ENCODE results near the gene FGF14. TPM values are rescaled to one million over a fixed set of nuclear protein-coding genes. Genes with fewer than 3 reads are reported as not detected.

Gene FGF14
- total and polyA plus RNA-seq, 2 donors = 0.20 to 4.5 TPM

GRCh38 chr13:101837288-101837687 lies 564.6 kb downstream of the FGF14 start:
- Histone ChIP-seq H3K4me3 (ENCODE audit: low read depth, low read length) (no peak overlapping the region), H3K27ac (ENCODE audit: low read depth) (no peak overlapping the region), H3K4me1 (ENCODE audit: insufficient read depth) (no peaks in the 10 kb centered on the region), H3K36me3 (ENCODE audit: insufficient read depth) (no peaks in the 10 kb centered on the region)
- WGBS = 81% methylated on average over 2 of the region's 2 CpGs
- no peak for DNase-seq (ENCODE audit: extremely low spot score)

DNA sequence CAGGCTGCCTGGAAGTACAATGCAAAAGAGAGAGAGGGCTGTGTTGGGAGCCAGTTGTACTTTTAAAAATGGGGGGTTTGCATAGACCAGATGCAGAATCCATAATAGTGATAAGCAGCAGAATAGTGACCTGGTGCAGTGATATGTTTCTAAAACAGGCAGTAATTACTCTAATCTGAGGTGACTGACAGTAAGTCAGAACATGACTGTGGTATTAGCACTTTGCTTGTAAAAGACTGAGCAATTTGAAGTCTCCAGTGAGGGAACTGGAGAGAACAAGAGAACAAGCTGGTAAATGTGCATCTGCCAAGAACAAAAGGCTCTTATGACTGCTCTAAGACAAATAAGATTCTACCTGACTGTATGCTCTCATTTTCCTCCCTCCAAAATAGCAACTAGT lies 565.9 kb downstream of the FGF14 start:
- Histone ChIP-seq H3K36me3 (ENCODE audit: insufficient read depth) (no peaks in the 10 kb centered on the region), H3K4me3 (ENCODE audit: low read depth, low read length) (no peak overlapping the region), H3K4me1 (ENCODE audit: insufficient read depth) (no peaks in the 10 kb centered on the region), H3K27ac (ENCODE audit: low read depth) (no peak overlapping the region)
- DNase-seq (ENCODE audit: extremely low spot score) = no peak

DNA sequence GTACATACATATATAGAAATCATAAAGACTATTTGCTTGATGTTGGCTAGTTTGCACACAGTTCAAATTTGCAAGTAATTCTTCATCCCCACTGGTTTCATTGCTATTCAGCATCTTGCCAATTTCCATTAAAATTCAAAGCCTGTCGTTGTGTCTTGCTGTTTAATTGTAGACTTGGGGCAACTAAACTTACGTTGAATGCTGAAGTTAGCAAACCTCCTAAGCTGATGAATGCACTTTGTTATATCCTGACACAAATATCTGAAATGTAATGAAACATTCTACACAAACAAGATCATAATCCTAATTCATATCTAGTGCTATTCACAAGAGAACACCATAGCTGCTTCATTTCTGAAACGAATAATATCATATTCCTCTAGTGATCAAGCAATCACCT lies 568.2 kb downstream of the FGF14 start:
- 78% methylated on average over 3 of the region's 3 CpGs for WGBS
- H3K27ac ChIP-seq (ENCODE audit: low read depth) = no peak overlapping the region
- no peak for DNase-seq (ENCODE audit: extremely low spot score)
- no peak overlapping the region for H3K4me3 ChIP-seq (ENCODE audit: low read depth, low read length)
- no peaks in the 10 kb centered on the region for H3K4me1 ChIP-seq (ENCODE audit: insufficient read depth)
- H3K36me3 ChIP-seq (ENCODE audit: insufficient read depth) = no peaks in the 10 kb centered on the region

- no peak overlapping the region for H3K27ac ChIP-seq (ENCODE audit: low read depth)
- 61% methylated on average over 2 of the region's 2 CpGs for WGBS
- no peak overlapping the region for H3K4me3 ChIP-seq (ENCODE audit: low read depth, low read length)
- H3K4me1 ChIP-seq (ENCODE audit: insufficient read depth) = no peaks in the 10 kb centered on the region
- no peak for DNase-seq (ENCODE audit: extremely low spot score)
- H3K36me3 ChIP-seq (ENCODE audit: insufficient read depth) = no peaks in the 10 kb centered on the region
Measured at GRCh38 chr13:101830035-101830434, 571.8 kb downstream of the FGF14 start.

GRCh38 chr13:101829484-101829883 lies 572.4 kb downstream of the FGF14 start:
- Histone ChIP-seq H3K4me3 (ENCODE audit: low read depth, low read length) (no peak overlapping the region), H3K4me1 (ENCODE audit: insufficient read depth) (no peaks in the 10 kb centered on the region), H3K27ac (ENCODE audit: low read depth) (no peak overlapping the region), H3K36me3 (ENCODE audit: insufficient read depth) (no peaks in the 10 kb centered on the region)
- no peak for DNase-seq (ENCODE audit: extremely low spot score)
- 69% methylated on average over 2 of the region's 2 CpGs for WGBS

DNA sequence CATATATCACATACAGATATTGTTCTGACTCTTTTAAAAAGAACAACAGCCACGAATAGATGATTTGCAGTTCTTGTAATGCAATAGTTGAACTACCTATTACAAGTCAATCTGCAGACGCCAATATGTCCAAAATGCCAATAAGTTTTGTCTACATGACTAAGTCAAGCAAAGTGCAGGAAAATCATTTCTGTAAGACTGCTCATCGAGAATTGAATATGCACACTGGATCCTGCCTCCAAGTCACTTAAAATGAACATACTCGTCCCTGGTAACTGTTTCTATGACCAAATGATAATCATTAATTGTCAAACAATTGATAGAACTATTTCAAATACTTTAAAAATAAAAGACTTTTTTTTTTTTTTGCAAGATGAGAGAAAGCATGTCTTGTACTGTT lies 573.7 kb downstream of the FGF14 start:
- Histone ChIP-seq H3K36me3 (ENCODE audit: insufficient read depth) (no peaks in the 10 kb centered on the region), H3K4me1 (ENCODE audit: insufficient read depth) (no peaks in the 10 kb centered on the region), H3K4me3 (ENCODE audit: low read depth, low read length) (no peak overlapping the region), H3K27ac (ENCODE audit: low read depth) (no peak overlapping the region)
- WGBS = 76% methylated on average over 4 of the region's 4 CpGs
- DNase-seq (ENCODE audit: extremely low spot score) = no peak

DNA sequence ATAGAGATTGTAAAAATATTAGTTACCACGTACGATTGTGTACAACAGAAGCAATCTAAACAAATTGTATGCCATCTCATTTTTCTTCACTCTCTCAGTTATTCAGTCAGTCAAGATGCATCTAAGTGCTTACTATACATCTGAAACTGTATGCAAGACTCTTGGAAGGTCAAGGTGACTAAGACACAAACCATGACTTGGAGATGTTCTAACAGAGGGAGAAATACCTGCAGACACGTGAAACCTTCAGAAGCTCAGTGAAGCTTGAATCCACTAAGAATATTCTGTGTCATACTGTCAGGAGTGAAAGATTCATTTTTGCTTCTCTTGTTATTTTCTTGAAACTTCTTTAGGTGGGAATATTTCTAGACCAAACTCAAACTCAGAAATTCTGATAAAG lies 584.0 kb downstream of the FGF14 start:
- WGBS = 84% methylated on average over 3 of the region's 3 CpGs

GRCh38 chr13:101811881-101812280 lies 590.0 kb downstream of the FGF14 start:
- H3K36me3 ChIP-seq (ENCODE audit: insufficient read depth) = no peaks in the 10 kb centered on the region
- H3K27ac ChIP-seq (ENCODE audit: low read depth) = no peak overlapping the region
- no peak overlapping the region for H3K4me3 ChIP-seq (ENCODE audit: low read depth, low read length)
- H3K4me1 ChIP-seq (ENCODE audit: insufficient read depth) = no peaks in the 10 kb centered on the region
- DNase-seq (ENCODE audit: extremely low spot score) = no peak
- 67% methylated on average over 1 of the region's 1 CpG for WGBS

More for the DNA sequence above, 584.0 kb downstream of the FGF14 start:
- Histone ChIP-seq H3K36me3 (ENCODE audit: insufficient read depth) (no peaks in the 10 kb centered on the region), H3K4me1 (ENCODE audit: insufficient read depth) (no peaks in the 10 kb centered on the region), H3K4me3 (ENCODE audit: low read depth, low read length) (no peak overlapping the region), H3K27ac (ENCODE audit: low read depth) (no peak overlapping the region)
- DNase-seq (ENCODE audit: extremely low spot score) = no peak

- no peak for DNase-seq (ENCODE audit: extremely low spot score)
- H3K4me3 ChIP-seq (ENCODE audit: low read depth, low read length) = no peak overlapping the region
- 49% methylated on average over 1 of the region's 1 CpG for WGBS
- H3K4me1 ChIP-seq (ENCODE audit: insufficient read depth) = no peaks in the 10 kb centered on the region
- H3K36me3 ChIP-seq (ENCODE audit: insufficient read depth) = no peaks in the 10 kb centered on the region
- H3K27ac ChIP-seq (ENCODE audit: low read depth) = no peak overlapping the region
Measured at GRCh38 chr13:101811284-101811839, 590.5 kb downstream of the FGF14 start.

- no peak for DNase-seq (ENCODE audit: extremely low spot score)
- 61% methylated on average over 4 of the region's 4 CpGs for WGBS
- H3K4me1 ChIP-seq (ENCODE audit: insufficient read depth) = no peaks in the 10 kb centered on the region
- H3K4me3 ChIP-seq (ENCODE audit: low read depth, low read length) = no peak overlapping the region
- H3K36me3 ChIP-seq (ENCODE audit: insufficient read depth) = no peaks in the 10 kb centered on the region
- no peak overlapping the region for H3K27ac ChIP-seq (ENCODE audit: low read depth)
Measured at GRCh38 chr13:101799196-101799595, 602.7 kb downstream of the FGF14 start.

GRCh38 chr13:101798437-101798836 lies 603.4 kb downstream of the FGF14 start:
- Histone ChIP-seq H3K27ac (ENCODE audit: low read depth) (no peak overlapping the region), H3K4me1 (ENCODE audit: insufficient read depth) (no peaks in the 10 kb centered on the region), H3K36me3 (ENCODE audit: insufficient read depth) (no peaks in the 10 kb centered on the region), H3K4me3 (ENCODE audit: low read depth, low read length) (no peak overlapping the region)
- DNase-seq (ENCODE audit: extremely low spot score) = no peak
- WGBS = 44% methylated on average over 1 of the region's 1 CpG

GRCh38 chr13:101795460-101795859 lies 606.4 kb downstream of the FGF14 start:
- Histone ChIP-seq H3K4me1 (ENCODE audit: insufficient read depth) (no peaks in the 10 kb centered on the region), H3K27ac (ENCODE audit: low read depth) (no peak overlapping the region), H3K36me3 (ENCODE audit: insufficient read depth) (no peaks in the 10 kb centered on the region), H3K4me3 (ENCODE audit: low read depth, low read length) (no peak overlapping the region)
- WGBS = 74% methylated on average over 3 of the region's 3 CpGs
- no peak for DNase-seq (ENCODE audit: extremely low spot score)

- no peaks in the 10 kb centered on the region for H3K36me3 ChIP-seq (ENCODE audit: insufficient read depth)
- WGBS = 90% methylated on average over 1 of the region's 1 CpG
- H3K27ac ChIP-seq (ENCODE audit: low read depth) = no peak overlapping the region
- no peak for DNase-seq (ENCODE audit: extremely low spot score)
- H3K4me1 ChIP-seq (ENCODE audit: insufficient read depth) = no peaks in the 10 kb centered on the region
- H3K4me3 ChIP-seq (ENCODE audit: low read depth, low read length) = no peak overlapping the region
Measured at GRCh38 chr13:101795025-101795424, 606.8 kb downstream of the FGF14 start.

DNA sequence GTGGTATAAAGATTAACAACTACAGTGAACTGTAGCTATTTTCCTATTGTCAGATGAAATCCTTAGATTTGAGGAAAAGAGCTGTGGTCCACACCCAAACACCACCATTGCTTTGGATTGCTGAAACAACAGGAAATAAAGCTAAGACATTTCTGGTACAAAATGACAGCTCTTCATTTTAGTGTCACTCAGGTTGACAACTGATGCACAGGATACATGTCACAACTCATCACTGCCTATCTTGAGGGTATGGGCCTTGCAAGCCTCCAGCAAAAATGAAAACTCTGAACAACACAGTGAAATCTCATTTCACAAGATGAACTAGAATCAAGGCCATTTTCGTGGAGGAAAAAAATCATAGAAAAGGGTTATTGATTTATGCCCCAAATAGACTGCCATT lies 609.7 kb downstream of the FGF14 start:
- no peak for DNase-seq (ENCODE audit: extremely low spot score)
- 84% methylated on average over 1 of the region's 1 CpG for WGBS

DNA sequence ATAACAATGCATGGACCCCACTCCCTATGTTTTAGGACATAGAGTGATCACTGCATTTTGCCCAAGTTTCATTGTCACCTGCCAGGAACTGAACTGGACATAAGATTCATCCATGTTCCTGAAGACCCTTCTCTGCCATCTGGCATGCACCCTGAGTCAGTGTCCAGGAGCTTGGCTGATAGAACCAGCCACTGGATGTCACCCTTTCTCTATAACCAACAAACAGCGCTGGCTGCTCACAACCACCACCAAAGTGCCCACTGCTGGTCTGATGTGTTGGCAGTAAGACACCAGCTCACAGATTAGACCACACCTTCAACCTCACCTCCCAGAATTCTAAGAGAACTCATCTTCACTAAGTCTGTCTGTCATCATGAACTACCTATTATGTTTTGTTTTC lies 616.0 kb downstream of the FGF14 start:
- H3K4me3 ChIP-seq (ENCODE audit: low read depth, low read length) = no peak overlapping the region
- no peak for DNase-seq (ENCODE audit: extremely low spot score)
- no peaks in the 10 kb centered on the region for H3K4me1 ChIP-seq (ENCODE audit: insufficient read depth)
- no peak overlapping the region for H3K27ac ChIP-seq (ENCODE audit: low read depth)
- H3K36me3 ChIP-seq (ENCODE audit: insufficient read depth) = no peaks in the 10 kb centered on the region
- WGBS = 41% methylated on average over 1 of the region's 1 CpG

More for the DNA sequence above, 609.7 kb downstream of the FGF14 start:
- Histone ChIP-seq H3K36me3 (ENCODE audit: insufficient read depth) (no peaks in the 10 kb centered on the region), H3K27ac (ENCODE audit: low read depth) (no peak overlapping the region), H3K4me1 (ENCODE audit: insufficient read depth) (no peaks in the 10 kb centered on the region), H3K4me3 (ENCODE audit: low read depth, low read length) (no peak overlapping the region)

All from urinary bladder (tissue), 4 donors.